ENCODE results near the gene INPP5D.
A peak's percentile ranks its signal among the peaks of the same experiment; 100 is the strongest.
"Not testable (repeated sequence)": the region's sequence is repeated elsewhere in the genome, so short reads cannot be mapped to it uniquely, and the experiment has no call there.

The INPP5D gene

GRCh38 chr2:233033672-233034071 lies 26.5 kb upstream of the INPP5D start:
- DNase-seq = peak in 1 of 2 donors; percentile 10

- no peak for DNase-seq
These were observed 25.9 kb upstream of the INPP5D start for GRCh38 chr2:233034091-233034882.

DNA sequence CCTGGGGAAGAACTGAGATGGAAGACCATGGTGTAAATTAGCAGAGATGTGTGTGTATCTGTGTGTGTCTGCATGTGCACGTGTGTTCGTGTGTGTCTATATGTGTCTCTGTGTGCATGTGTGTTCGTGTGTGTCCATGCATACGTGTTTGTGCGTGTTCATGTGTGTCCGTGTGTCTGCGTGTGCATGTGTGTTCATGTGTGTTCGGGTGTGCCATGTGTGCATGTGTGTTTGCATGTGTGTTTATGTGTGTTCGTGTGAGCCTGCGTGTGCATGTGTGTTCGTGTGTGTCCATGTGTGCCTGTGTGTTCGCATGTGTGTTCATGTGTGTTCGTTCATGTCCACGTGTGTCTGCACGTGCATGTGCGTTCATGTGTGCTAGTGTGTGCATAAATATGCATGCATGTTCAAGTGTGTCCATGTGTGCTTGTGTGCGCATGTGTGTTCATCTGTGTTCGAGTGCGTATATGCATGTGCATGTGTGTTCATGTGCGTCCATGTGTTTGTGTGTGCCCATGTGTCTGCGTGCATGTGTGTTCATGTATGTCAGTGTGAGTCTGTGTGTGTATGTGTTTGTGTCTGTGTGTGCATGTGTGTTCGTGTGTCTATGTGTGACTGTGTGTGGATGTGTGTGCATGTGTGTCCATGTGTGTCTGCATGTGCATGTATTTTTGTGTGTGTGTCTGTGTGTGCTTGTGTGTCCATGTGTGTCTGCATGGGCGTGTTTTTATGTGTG lies 24.5 kb upstream of the INPP5D start:
- DNase-seq = no peak

DNA sequence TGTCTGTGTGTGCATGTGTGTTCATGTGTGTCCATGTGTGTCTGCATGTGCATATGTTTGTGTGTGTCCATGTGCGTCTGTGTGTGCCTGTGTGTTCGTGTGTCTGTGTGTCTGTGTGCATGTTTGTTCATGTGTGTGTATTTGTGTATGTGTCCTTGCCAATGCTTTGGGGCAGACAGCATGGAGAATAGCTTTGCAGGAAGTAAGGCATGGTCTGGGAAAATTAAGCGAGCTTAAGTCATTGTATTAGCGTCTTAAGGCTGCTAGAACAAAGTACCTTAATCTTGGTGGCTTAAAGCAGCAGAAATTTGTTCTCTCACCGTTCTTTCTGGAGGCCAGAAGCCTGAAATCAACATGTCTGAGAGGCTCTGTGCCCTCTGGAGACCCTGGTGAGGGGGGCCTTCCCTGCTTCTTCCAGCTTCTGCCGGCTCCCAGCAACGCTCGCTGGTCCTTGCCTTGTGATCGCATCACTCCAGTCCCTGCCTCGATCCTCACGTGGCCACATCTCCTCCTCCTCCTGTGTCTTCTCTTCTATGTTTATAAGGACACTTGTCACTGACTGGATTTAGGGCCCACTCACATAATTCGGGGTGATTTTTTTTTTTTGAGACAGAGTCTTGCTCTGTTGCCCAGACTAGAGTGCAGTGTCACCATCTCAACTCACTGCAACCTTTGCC lies 23.8 kb upstream of the INPP5D start:
- no peak for DNase-seq

DNA sequence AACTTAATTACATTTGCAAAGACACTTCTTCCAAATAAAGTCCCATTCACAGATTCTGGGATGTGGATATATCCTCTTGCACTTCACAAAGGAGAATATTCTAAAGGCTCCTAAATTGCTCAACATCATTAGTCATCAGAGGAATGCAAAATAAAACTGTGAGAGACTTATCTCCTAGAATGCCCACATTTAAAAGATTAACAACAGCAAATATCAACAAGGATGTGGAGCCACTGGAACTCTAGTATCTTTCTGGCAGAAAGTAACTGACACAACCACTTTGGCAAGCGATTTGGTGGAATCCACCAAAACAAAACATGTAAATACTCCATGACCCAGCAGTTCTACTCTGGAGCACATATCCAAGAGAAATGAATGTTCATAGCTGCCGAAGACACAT lies 23.1 kb upstream of the INPP5D start:
- no peak for DNase-seq

DNA sequence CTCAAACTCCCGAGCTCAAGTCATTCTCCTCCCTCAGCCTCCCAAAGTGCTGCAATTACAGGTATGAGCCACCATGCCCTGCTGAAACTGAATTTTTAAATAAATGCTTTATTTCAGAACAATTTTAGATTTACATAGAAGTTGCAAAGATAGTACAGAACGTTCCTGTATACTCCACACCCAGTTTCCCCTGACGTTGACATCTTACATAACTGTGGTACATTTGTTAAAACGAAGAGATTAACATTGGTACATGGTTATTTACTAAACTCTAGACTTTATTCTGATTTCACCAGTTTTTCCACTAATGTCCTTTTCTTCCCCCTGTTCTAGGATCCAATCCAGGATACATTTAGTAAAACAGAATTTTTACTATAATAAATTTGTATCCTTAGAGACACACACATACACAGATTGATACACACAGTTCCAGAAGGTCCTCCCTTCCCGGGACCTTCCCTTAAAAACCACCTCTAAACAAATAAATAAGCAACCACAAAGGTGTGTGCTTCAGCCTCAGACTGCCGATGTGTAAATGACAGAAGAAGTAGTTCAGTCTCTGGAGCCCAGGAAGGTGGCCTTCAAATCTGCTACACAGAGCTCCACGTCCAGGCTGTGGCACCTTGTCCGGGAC lies 20.8 kb upstream of the INPP5D start:
- no peak for DNase-seq

- DNase-seq = no peak
These were observed 20.2 kb upstream of the INPP5D start for GRCh38 chr2:233039846-233040530.

DNA sequence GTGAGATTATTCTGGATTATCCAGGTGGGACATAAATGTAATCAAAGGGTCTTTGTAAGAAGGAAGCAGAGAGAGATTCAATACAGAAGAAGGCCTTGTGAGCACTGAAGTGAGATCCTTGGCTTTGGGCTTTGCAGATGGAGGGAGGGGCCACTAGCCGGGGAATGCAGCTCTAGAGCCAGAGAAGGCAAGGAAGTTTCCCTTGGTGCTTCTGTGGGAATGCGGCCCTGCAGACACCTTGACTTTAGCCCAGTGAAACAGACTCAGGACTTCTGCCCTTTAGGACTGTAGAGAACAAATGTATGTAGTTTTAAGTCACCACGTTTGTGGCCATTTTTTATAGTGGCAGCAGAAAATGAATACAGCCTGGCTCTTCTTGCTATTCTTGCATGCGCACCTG lies 19.6 kb upstream of the INPP5D start:
- no peak for DNase-seq

- no peak for DNase-seq
These were observed 18.3 kb upstream of the INPP5D start for GRCh38 chr2:233041722-233042323.

DNA sequence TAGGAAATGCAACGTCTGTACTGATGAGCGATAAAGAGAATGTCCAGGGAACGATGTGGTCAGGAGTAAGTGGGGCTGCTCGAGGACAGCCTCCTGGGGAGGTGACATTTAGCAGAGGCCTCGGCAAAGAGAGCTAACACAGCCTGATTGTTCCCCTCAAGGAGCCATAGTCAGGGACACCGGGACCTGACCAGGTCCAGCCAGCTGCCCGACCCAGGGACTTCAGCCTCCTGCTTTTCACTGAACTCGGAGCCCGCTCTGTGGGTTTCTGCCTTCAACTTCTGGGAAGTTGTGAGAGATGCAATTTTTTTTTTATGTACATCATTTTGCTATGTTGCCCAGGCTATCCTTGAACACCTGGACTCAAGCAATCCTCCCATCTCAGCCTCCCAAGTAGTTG lies 17.6 kb upstream of the INPP5D start:
- no peak for DNase-seq

DNA sequence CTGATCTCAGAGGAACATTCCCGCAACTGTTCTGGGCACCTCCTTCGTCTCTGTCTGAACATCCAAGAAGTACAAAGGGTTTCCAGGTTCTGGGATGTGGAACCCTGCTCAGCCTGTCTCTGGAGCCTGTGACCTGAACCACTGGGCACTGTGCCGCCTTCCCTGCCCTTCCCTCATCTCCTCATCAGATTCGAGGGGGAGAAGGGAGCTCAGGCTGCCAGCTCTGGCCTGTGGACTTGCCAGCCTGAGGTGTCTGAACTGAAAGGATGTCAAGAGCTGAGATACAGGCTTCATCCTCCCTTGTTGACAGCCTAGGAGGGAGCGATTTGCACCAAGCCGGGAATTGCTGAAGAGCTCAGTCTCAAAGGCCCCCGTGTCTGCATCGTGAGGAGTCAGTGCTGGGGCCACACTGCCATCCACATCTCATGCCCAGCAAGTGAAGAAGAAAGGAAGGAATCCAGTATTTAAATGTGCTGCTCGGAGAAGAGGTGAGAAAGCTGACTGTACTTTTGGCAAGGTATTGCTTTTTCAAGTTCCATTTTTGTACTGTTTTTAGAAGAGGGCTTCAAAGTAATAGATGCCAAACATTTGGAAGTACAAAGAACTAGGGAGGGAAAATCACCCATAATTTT lies 15.1 kb upstream of the INPP5D start:
- no peak for DNase-seq

- DNase-seq = no peak
These were observed 12.9 kb upstream of the INPP5D start for GRCh38 chr2:233047206-233047605.

GRCh38 chr2:233047667-233048066 lies 12.5 kb upstream of the INPP5D start:
- no peak for DNase-seq

GRCh38 chr2:233048569-233049193 lies 11.5 kb upstream of the INPP5D start:
- DNase-seq = no peak

- DNase-seq = no peak
These were observed 10.9 kb upstream of the INPP5D start for GRCh38 chr2:233049194-233049761.

DNA sequence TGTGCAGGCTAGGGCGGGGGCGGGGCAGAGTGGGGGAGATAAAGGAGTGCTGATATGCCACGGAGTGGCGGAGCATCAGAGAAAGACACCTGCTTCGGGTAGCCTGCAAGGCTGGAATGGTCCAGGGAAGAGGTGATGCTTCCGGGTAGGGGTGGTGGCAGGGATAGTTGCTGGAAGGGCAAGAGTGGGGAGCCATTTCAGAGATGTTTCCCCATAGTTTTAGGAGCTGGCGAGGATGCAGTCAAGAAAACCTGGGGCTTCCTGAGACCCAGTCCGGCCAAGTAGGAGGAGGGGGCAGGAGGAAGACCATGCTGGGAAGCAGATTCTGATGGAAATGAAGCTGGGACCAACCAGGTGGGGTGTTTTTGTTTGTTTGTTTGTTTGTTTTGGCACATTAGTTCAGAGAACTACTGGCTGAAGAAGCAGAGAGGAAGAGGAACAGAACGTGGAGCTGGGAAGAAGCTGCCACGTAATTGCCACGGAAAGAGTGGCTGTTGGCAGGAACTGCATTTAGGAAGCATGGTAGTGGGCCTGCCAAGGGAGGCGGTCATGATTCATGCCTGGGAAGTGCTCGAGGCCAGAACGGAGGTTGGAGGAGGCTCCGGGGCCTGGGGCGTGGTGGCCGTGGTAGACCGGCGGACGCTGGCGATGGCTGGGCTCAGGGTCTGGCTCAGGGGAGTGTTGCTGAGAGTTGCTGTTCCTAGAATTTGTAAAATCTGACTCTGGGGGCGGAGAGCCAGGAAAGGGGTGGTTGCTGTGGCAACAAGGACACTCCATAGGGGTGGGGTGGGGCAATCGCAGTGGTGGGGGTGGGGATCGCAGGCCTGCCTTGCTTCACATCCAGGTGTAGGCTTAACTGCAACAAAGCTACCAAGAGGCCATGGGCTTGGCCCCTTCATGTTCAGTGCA lies 8.6 kb upstream of the INPP5D start:
- no peak for DNase-seq

GRCh38 chr2:233052517-233052916 lies 7.6 kb upstream of the INPP5D start:
- not testable (repeated sequence) for DNase-seq

- DNase-seq = peak; percentile 82 to 84
These were observed 6.0 kb upstream of the INPP5D start for GRCh38 chr2:233053928-233054784.

GRCh38 chr2:233055362-233055761 lies 4.8 kb upstream of the INPP5D start:
- no peak for DNase-seq
